GM21825 (cell line): ENCODE measurements around the gene ISG20L2.

Source experiments
- ATAC-seq: cut with Tn5 transposase; IDR thresholded peaks from one replicate; pipeline ENCODE4 v1.9.1; 2021; ENCODE audit warnings: mild to moderate bottlenecking, moderate library complexity; ENCODE audit not compliant: unreplicated experiment

Gene ISG20L2

GRCh38 chr1:156755527-156755950, 27.0 kb upstream of the ISG20L2 start:
- no peak for ATAC-seq

DNA sequence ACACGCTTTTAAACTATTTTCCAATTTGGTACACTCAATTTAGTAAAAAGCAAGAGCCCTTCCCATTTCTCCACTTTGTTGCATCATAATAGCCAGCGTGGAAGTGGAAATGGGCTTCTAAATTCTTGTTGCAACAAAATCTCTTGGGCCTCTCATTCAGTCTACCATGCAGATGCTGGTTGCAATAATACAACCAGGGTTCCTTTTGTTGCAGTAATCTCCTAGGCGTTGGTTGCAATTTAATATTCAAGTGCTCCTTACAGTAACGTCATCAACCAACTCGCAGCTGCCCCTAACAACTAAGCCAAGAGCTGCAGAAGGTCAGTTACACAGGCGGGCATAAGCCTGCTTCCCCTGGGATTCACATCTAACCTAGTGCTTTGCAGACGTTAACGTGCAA, 25.7 kb upstream of the ISG20L2 start:
- no peak for ATAC-seq

GRCh38 chr1:156752843-156753482, 24.4 kb upstream of the ISG20L2 start:
- no peak for ATAC-seq

GRCh38 chr1:156751757-156752481, 23.4 kb upstream of the ISG20L2 start:
- ATAC-seq, result peak; percentile 72

- no peak for ATAC-seq
Observed at GRCh38 chr1:156751451-156751756, 22.8 kb upstream of the ISG20L2 start, which contains the start of gene HDGF. Gene HDGF, minus strand, starts transcription at chr1:156751675. Its CDS starts 246 bp downstream, at chr1:156751429.

DNA sequence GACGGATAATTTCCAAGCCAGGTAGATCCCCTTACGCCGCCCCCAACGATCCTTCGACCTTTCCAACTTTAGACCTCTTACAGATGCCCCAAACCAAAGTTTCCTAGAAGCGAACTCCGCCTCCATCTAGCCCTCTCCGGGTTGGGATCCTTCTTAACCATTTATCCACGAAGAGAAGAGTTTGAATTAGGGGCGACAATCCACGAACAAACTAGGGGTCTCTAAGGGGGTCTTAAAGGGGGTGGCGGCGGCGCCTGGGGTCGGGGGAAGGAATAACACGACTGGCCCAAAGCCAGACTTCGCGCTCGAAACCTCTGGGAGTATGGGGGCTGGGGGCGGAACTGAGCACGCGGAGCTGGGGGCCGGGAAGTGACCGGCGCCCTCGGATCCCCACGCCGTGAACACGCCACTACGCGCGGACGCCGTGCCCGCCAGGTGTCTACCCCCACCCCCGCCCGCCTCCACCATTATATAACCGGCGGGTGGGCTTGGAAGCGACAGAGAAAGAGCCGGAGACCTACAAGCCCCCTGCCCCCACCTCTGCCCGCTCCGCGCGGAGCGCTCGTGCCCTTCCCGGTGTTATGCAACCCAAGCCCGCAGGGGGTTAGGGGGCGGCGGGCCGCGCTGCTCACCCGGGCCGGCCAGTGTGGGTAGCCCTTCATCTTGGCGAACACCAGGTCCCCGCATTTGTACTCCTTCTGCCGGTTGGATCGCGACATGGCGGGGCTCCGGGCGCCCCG, 22.3 kb upstream of the ISG20L2 start:
- ATAC-seq, result peak; percentile 19

- ATAC-seq, result no peak
Observed at GRCh38 chr1:156750191-156750672, 21.7 kb upstream of the ISG20L2 start.

GRCh38 chr1:156749419-156750118, 21.0 kb upstream of the ISG20L2 start:
- ATAC-seq, result no peak

GRCh38 chr1:156748670-156749418, 20.3 kb upstream of the ISG20L2 start:
- ATAC-seq, result no peak

- no peak for ATAC-seq
Observed at GRCh38 chr1:156747742-156748669, 19.4 kb upstream of the ISG20L2 start.

DNA sequence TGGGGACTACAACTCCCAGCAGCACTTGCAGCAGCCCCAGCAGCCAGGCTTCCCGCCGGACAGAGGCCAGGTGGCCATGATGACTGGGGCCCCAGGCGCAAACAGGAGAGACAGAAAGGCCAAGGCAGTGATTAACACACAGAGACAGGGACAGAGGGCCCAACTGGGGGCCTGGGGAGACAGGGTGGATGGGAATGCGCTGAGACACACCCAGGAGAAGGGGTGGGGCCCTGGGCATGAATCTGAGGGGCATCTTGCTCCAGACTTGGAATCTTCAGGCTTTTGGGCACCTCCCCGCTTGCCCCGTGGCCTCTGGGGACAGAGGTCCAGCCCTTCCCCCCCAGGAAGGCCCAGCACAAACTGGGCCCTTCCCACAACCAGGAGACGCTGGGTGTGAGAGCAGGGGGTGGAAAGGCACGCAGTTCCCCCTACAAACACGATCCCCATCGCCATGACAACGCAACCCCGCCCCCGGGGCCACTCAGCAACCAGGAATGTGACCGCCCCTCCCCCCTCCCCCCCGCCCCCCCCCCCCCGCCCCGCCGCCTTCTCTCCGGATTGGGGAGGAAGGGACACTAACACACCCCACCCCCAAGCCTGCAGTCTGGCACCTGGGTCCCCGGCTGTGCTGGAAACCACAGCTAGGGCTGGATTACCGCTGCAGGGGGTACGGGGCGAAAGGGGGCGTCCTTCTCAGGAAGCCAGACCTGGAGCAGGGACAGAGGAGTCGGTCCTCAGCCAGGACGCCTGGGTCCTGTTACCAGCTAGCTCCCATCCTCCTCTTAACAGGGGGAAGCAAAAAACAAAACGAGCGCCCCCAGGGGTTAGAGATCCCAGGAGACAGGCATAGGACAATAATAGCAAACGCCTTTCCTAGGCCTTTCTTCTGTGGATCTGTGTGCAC, 18.4 kb upstream of the ISG20L2 start:
- ATAC-seq, result no peak

DNA sequence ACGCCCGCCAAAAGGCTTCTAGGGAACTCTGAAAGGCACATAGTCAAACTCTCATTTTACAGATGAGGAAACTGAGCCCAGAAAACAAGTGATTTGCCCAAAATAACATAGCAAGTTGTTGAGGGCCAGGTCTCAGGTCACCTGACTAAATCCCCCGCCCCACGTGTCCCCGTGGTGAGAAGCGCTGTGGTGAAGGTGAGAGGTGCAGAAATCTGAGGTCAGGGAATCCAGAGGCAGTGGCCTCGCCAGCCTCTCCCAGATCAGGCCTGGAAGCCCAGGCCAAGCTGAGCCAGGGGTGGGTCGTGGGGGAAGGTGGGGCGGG, 17.8 kb upstream of the ISG20L2 start:
- ATAC-seq, result no peak

- ATAC-seq, result no peak
Observed at GRCh38 chr1:156745881-156746280, 17.3 kb upstream of the ISG20L2 start.

- ATAC-seq, result no peak
Observed at GRCh38 chr1:156744786-156745419, 16.3 kb upstream of the ISG20L2 start.

DNA sequence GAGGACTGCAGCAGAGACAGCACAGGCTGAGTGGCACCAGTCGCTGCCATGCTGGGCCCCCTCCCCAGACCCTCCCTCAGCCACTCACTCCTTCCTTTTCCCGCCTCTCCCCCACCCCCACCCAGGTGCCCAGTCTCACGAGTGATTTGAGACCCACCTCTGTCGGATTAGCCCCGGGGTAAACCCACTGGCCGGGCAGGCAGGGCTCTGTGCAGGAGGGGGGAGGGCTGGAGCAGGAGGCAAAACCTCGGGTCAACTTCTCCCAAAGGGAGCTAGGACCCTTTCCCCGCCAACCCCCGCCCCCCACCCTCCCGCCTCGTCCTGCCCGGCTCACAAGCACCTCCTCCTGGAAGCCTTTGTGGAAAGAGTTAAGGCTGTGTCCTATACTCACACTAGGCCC, 15.8 kb upstream of the ISG20L2 start:
- no peak for ATAC-seq

DNA sequence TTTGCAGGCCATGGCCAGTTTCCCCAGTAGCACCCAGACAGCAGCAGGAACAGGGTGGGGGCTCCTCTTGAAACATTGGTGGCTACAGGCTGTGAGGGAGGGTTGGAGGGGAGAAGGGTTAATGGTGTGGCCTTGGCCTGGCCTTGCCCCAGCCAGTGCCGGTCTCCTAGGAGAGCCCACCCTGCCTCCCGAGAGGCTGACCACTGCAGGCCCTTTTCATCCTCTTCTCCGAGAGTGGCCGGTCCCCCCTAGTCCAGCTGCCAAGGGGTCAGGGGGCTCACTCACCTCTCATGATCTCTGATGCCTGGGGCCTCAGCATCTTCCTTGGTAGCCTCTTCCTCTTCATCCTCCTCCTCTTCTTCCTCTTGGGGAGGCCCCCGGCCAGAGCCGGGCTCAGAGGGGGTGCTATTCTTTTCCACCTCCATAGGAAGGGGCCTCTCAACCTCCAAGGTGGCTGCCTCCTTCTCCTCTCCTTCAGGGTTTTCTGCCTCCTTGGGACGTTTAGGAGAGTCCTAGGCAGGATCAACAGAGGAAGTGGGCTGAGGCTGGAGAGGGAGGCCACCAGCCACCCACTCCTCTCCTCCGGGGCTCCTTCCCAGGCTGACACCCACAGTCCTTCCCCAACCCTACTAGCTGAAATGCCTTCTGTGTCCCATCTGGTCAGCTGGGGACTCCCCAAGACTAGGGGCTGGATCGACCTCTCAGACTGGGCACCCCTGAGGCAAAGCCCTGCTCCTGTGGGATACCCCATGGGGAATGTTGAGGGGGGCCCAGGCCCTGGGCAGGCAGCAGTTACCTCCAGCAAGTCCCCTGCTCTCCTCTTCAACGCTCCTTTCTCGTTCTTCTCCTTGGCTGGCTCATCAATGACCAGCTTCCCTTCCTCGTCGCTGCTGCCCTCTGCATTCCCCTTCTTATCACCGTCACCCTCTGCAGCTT, 15.1 kb upstream of the ISG20L2 start:
- no peak for ATAC-seq

- no peak for ATAC-seq
Observed at GRCh38 chr1:156742801-156743200, 14.2 kb upstream of the ISG20L2 start.
